GM21717 (cell line): ENCODE data around the gene GPR52.

ENCODE experiments used
- ATAC-seq: cut with Tn5 transposase; IDR thresholded peaks from one replicate; pipeline ENCODE4 v1.9.1; 2021; ENCODE audit warnings: mild to moderate bottlenecking, moderate library complexity; ENCODE audit not compliant: unreplicated experiment

The GPR52 gene

DNA sequence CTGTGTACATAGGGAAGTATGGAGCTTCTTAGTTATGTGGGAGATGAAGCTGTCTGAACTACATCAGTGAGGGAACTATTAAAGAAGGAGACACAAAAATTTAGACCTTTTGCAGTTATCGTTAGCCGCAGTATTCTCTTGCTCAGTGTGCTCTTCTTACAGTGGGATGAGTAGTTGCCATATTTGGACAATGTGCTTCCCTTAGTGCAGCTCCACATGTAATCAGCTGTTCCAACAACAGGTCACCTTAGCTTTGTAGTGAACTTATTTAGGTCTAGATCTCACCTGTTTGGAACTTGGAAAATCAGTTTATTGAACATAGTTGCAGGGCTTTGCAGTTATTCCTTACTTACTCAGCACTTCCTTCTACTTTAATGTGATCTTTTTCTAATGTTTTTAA lies 18.1 kb downstream of the GPR52 start:
- no peak for ATAC-seq

DNA sequence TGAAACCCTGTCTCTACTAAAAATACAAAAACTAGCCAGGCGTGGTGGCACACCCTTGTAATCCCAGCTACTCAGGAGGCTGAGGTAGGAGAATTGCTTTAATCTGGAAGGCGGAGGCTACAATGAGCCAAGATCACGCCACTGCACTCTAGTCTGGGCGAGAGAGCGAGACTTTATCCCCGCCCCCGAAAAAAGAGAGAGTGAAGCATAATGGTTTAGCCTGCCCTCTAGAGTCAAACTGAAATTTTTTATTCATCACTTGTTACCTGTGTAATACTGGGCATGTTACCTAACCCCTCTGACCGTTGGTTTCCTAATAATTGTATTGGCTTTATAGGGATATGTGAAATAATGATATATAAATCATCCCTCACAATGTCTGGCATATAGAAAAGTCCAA lies 18.8 kb downstream of the GPR52 start:
- no peak for ATAC-seq

DNA sequence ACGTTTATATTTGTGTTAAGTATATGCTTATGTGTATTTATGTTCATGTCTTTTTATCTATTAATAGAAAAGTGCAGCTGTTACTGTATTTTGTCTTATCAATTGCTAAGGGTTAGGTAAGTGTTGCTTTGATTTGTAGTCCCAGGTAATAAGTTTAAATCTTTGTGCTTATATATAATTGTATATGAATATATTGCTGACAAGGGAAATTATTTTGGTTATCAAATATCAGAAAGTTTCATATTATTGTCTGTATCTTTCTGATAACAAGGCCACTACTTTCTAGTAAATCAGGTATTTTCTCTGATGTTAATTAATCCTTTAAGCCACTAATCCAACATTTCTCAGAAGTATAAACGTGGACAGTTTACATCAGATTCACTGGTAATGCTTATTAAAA lies 21.3 kb downstream of the GPR52 start:
- ATAC-seq = no peak

DNA sequence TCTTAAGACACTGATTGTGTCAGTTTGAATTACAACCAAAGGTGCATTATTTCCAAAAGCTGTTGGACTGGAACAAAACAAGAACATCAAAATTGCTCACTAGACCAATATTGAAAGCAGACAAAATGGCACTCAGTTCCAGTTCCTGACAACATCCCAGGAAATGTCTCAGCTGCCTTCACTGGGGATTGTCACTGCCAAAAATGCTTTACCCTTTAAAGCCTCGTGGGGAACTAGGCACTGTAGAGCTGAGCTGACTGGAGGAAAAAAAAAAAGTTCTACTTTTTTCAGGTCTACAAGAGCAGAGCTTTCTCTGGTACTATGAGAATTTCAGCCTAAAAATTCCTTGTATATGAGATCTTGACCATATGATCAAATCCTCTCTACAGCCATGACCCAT lies 21.9 kb downstream of the GPR52 start:
- ATAC-seq = no peak

DNA sequence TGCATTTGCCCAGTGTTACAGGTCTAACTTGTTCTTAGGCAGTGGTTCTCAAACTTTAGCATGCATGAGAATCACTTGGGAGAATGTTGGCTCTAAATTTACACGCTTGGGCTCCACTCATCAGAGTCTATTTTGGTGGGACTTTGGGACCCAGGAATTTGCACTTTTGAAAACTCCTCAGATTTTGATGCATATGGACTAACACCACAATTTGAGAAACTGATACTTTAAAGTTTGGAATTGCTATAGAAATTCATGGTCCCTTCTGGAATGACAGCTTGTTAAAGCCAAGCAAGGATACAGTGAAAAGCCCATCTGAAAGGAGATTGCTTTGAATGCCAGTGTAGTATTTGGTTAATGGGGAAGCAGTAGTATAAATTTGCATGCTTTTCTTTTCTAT lies 31.5 kb downstream of the GPR52 start:
- no peak for ATAC-seq

DNA sequence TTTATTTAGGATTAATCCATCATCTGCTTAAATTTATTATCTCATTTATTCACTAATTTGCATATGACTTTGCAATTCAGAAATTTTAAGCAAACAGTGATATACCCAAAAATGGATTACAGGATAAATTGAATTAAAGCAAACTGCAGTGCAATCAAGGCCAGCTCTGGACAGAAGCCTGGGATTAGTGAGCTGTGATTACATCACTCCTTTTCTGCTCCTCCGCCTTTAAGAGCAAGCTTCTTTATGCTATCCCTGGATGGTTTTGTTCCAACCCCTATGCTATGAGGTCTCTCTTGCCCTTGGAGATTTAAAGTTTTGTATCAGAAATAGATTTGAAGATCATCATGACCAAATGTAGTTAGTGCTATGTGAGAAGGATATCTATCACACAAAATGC lies 32.6 kb downstream of the GPR52 start:
- no peak for ATAC-seq

DNA sequence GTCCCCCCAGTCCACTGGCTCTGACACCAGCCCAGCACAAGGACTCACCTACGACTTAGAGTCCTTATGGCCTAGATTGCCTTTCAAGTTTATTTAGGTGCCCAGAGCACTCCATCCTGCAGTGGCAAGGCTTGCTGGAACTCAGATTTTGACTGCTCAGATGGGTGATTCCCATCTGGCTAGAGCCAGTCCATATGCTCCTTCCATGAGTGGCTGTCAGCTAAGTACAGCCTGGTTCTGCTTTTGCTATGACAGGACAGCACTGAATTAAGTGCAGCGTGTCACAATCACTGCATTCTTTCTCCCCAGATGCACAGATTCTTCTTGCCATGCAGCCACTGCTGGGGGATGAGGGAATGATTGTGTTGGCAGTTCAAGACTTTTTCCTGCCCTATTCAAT lies 43.8 kb downstream of the GPR52 start:
- no peak for ATAC-seq

DNA sequence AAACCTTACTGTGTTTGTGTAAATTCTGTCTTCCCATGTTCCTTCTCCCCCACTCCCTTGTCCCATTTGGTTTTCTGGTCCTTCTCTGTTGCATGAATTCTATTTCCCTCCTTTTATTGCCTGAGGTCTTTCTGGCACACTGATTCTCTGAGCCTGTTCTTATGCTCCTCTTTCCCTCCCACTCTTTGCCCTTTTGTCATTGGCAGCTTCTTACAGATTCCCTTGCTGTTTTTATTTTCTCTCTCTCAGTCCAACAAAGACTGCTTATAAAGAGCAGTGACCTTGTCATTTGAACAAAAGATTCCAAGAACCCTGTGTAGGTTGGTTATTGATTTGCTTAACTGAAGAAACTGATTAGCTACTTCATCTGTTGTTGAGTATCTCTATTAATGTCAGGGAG lies 49.7 kb downstream of the GPR52 start:
- ATAC-seq = no peak
